GM12865 (cell line): ENCODE results near the gene IRGC.

ENCODE experiments used
- DNase-seq: peaks from one replicate; pipeline ENCODE4 v3.0.0; 2010; ENCODE audit warnings: low read depth
- H3K4me3 ChIP-seq: 2 replicates; pipeline ENCODE4 v1.5.1; 2011; ENCODE audit warnings: mild to moderate bottlenecking, low read depth, low read length, control low read depth
- TF ChIP-seq, protein P1 (sequence below): IDR thresholded peaks from 2 replicates; pipeline ENCODE4 v1.5.1; 2011; ENCODE audit warnings: low read length, control low read depth, low read depth, inconsistent platforms; ENCODE audit not compliant: insufficient read depth; ENCODE audit errors: missing control alignments

The IRGC gene

DNA sequence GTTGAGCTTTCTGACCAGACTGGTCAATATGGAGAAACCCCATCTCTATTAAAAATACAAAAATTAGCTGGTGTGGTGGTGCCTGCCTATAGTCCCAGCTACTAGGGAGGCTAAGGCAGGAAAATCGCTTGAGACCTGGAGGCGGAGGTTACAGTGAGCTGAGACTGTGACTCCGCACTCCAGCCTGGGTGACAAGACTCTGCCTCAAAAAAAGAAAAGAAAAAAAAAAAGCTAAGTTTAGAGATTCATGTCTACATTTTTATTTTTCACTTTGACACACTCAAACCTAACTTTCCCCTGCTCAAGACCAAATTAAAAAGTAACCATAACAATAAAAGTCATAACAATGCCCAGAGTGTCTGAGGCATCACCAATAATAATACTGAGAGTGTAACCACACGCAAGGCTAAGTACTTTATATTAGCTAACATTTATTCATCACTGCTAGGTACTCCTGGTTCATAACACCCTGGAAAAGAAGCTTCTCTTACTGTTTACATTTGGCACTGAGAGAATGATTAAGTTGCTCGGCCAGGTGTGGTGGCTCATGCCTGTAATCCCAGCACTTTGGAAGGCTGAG lies 5.7 kb downstream of the IRGC start:
- H3K4me3 ChIP-seq: no peak overlapping the region
- no peak for DNase-seq
- TF ChIP-seq, protein P1, sequence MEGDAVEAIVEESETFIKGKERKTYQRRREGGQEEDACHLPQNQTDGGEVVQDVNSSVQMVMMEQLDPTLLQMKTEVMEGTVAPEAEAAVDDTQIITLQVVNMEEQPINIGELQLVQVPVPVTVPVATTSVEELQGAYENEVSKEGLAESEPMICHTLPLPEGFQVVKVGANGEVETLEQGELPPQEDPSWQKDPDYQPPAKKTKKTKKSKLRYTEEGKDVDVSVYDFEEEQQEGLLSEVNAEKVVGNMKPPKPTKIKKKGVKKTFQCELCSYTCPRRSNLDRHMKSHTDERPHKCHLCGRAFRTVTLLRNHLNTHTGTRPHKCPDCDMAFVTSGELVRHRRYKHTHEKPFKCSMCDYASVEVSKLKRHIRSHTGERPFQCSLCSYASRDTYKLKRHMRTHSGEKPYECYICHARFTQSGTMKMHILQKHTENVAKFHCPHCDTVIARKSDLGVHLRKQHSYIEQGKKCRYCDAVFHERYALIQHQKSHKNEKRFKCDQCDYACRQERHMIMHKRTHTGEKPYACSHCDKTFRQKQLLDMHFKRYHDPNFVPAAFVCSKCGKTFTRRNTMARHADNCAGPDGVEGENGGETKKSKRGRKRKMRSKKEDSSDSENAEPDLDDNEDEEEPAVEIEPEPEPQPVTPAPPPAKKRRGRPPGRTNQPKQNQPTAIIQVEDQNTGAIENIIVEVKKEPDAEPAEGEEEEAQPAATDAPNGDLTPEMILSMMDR: no peak

DNA sequence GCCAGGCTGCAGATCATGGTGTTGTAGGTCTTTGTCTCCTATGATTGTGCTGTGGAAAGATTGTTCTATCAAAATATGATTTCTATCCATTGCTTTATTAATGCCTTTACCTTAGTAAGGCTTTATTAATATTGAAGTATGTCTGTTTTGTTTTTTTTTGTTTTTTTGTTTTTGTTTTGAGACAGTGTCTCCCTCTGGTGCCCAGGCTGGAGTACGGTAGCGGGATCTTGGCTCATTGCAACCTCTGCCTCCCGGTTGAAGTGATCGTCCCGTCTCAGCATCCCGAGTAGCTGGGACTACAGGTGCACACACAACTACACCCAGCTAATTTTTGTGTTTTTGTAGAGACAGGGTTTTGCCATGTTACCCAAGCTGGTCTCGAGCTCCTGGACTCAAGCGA lies 7.7 kb downstream of the IRGC start:
- TF ChIP-seq, protein P1: peak; percentile 7
- H3K4me3 ChIP-seq: no peak overlapping the region
- DNase-seq: no peak

DNA sequence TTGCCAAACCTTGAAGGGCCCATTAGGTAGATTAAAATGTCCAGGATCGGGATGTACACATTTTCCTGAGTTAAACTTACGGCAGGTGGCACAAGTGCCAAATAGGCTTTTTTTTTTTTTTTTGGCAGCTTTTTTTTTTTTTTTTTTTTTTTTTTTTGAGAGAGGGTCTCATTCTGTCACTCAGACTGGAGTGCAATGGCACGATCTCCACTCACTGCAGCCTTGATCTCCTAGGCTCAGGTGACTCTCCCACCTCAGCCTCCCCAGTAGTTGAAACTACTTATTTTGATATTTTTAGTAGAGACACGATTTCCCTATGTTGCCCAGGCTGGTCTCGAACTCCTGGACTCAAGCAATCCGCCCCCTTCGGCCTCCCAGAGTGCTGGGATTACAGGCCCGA lies 9.0 kb downstream of the IRGC start:
- TF ChIP-seq, protein P1: no peak
- DNase-seq: no peak
- H3K4me3 ChIP-seq: no peak overlapping the region

DNA sequence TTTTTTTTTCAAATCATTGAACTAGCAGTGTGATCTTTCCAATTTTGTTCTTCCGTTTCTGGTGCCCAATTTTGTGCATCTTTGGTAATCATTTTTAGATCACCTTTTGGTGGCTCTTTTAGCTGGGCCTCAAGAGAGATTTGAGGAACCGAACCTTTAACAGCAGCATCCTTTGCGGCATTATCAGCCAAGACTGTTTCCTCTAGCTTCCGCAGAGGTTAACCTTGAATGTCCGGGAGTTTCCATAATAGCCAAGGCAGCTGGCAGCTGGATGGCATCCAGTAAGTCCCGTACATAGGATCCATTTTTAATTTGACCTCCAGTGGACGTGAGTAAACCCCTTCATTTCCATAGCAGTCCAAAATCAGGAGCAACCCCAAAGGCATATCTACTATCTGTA lies 9.6 kb downstream of the IRGC start:
- H3K4me3 ChIP-seq: no peak overlapping the region
- peak; percentile 68 for DNase-seq
- TF ChIP-seq, protein P1: no peak

DNA sequence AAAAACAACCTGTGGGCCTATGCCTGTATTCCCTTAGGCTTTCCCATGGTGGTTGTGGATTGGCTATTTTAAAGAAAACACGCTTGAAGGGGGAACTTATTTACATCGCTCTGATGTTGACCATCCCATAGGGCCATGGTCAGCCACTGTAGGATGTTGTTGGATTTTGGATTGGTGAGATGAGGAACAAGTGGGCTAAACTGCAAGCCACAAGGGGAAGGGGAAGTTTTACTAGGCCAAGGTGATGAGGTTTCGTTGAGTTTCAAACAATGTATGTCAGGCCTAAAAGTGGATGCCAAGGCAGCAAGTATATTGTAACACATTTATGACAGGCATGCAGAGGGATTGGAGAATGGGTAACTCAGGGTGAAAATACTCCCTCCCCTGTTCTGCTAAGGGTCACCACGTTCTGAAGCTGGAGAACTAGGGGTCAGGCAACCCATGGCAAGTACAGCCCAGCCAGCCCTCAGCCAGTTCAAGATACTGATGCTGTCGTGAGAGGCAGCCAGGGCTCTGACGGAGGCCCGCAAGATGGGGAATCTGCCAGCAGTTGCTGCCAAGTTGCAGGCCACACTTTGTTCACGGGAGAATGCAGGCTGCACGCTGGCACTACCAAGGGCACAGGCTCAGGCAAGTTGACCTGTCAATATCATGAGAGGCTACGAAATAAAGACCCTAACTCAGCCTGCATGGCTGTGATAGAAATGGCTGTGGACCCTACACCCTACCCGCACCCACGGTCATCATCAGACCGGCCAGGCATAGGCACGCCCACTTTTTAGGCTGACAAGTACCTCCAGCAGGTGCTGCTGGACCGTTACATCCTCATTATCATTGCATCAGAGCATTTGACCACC lies 11.1 kb downstream of the IRGC start:
- H3K4me3 ChIP-seq: no peak overlapping the region
- no peak for DNase-seq
- TF ChIP-seq, protein P1: no peak

DNA sequence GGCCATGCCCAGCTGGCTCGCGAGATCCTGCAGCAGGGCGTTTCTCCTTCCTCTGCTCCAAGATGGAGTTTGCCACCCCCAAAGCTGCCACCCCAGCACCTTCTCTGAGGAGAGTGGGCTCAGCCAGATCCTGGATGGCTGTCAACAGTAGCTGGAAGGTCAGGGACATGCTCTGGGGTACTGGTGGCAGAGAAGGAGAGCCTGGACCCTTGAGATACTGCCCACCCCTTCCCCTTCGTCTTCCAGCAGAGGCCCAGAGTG lies 11.6 kb downstream of the IRGC start:
- TF ChIP-seq, protein P1: no peak

DNA sequence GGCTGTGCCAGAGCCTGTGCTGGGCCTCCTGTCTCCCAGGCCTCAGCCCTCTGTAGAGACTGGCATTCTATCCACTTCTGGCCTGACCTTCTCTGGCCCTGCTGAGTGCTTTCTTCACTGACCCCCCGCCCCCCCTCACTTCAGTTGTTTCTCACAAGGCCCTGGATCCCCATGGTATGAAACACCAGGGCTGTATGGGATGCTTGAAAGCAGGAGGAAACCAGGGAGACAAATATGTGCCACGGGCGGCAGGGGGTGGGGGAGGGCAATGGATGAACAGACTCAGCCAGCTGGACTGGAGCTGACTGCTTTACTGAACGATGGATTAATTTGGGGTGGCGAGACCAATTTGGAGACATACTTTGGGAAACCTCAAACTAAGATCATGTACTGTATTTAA lies 14.0 kb downstream of the IRGC start:
- H3K4me3 ChIP-seq: no peak overlapping the region
- DNase-seq: no peak
- TF ChIP-seq, protein P1: no peak

More for the DNA sequence above, 11.6 kb downstream of the IRGC start:
- DNase-seq: no peak
- no peak overlapping the region for H3K4me3 ChIP-seq
